Keratinocyte (primary cell): ENCODE measurements around the gene RELT. TPM values are rescaled to one million over a fixed set of nuclear protein-coding genes. Genes with fewer than 3 reads are reported as not detected.

Experiments used
- DNase-seq: peaks from one replicate; pipeline ENCODE4 v3.0.0-alpha.2; 2011; ENCODE audit warnings: low read depth, missing footprints, low spot score
- FAIRE-seq: peaks from 2 replicates; lab custom pipeline; 2011; peaks lifted over from hg19 to GRCh38; lab: Jason Lieb, UNC
- H2AFZ ChIP-seq: 2 replicates; pipeline ENCODE4 v1.6.0; 2012; ENCODE audit warnings: low read length, control low read depth, inconsistent platforms; ENCODE audit not compliant: control insufficient read depth
- H3K27ac ChIP-seq: 2 replicates; pipeline ENCODE4 v1.5.1; 2011; ENCODE audit warnings: low read length; ENCODE audit not compliant: control insufficient read depth, insufficient read depth
- H3K27me3 ChIP-seq: 3 replicates; pipeline ENCODE4 v1.6.0; 2011; ENCODE audit warnings: low read length; ENCODE audit not compliant: control insufficient read depth, insufficient read depth; ENCODE audit errors: extremely low read depth
- H3K36me3 ChIP-seq, 2 experiments: 2 replicates in 1 of 2; 3 replicates in 1 of 2; pipeline ENCODE4 v1.5.1; 2011; ENCODE audit warnings: low read length in 2 of 2, mild to moderate bottlenecking in 1 of 2; ENCODE audit not compliant: control insufficient read depth in 2 of 2, insufficient read depth in 2 of 2; ENCODE audit errors: extremely low read depth in 1 of 2
- H3K4me1 ChIP-seq: 3 replicates; pipeline ENCODE4 v1.5.1; 2011; ENCODE audit warnings: low read length; ENCODE audit not compliant: control insufficient read depth, insufficient read depth; ENCODE audit errors: extremely low read depth
- H3K4me2 ChIP-seq: 3 replicates; pipeline ENCODE4 v1.6.0; 2011; ENCODE audit warnings: low read depth, low read length; ENCODE audit not compliant: control insufficient read depth, insufficient read depth; ENCODE audit errors: extremely low read depth
- H3K4me3 ChIP-seq, 3 experiments: fragments of 200-600 bp in 1 of 3; sonication (generic) in 1 of 3; 2 replicates in 2 of 3; 3 replicates in 1 of 3; pipeline ENCODE4 v1.5.1; 2011 to 2016; ENCODE audit warnings: low read length in 3 of 3, mild to moderate bottlenecking in 3 of 3, control low read depth in 2 of 3, inconsistent platforms in 1 of 3, low read depth in 1 of 3, mixed read lengths in 1 of 3, mixed run types in 1 of 3, moderate library complexity in 1 of 3; ENCODE audit not compliant: control insufficient read depth in 2 of 3, insufficient read depth in 2 of 3; ENCODE audit errors: extremely low read depth in 1 of 3
- H3K79me2 ChIP-seq: 2 replicates; pipeline ENCODE4 v1.6.0; 2012; ENCODE audit warnings: low read length; ENCODE audit not compliant: control insufficient read depth, insufficient read depth
- H3K9ac ChIP-seq: 3 replicates; pipeline ENCODE4 v1.6.0; 2011; ENCODE audit warnings: low read length; ENCODE audit not compliant: control insufficient read depth, insufficient read depth; ENCODE audit errors: extremely low read depth
- H3K9me1 ChIP-seq: 3 replicates; pipeline ENCODE4 v1.6.0; 2011; ENCODE audit warnings: low read length; ENCODE audit not compliant: control insufficient read depth, insufficient read depth; ENCODE audit errors: extremely low read depth
- H3K9me3 ChIP-seq: 2 replicates; pipeline ENCODE4 v1.5.1; 2012; ENCODE audit warnings: low read depth, low read length; ENCODE audit not compliant: control insufficient read depth
- H4K20me1 ChIP-seq: 3 replicates; pipeline ENCODE4 v1.6.0; 2011; ENCODE audit warnings: low read length; ENCODE audit not compliant: control insufficient read depth, insufficient read depth; ENCODE audit errors: extremely low read depth
- CTCF ChIP-seq, 3 experiments: IDR thresholded peaks in 1 of 3; conservative IDR thresholded peaks in 1 of 3; optimal IDR thresholded peaks in 1 of 3; 2 replicates in 2 of 3; 3 replicates in 1 of 3; pipeline versions ENCODE3 to v1.5.1; 2011; ENCODE audit warnings: low read length in 3 of 3, mild to moderate bottlenecking in 3 of 3, moderate library complexity in 2 of 3, control low read depth in 1 of 3, inconsistent platforms in 1 of 3; ENCODE audit not compliant: insufficient read depth in 2 of 3; ENCODE audit errors: extremely low read depth in 1 of 3
- EZH2 ChIP-seq: IDR thresholded peaks from one replicate; pipeline ENCODE4 v1.6.1; 2012; ENCODE audit warnings: inconsistent platforms, mild to moderate bottlenecking, low read length, moderate library complexity
- dilution Hi-C: fragments of 300-500 bp; cut with MboI; formaldehyde crosslinking; loops from one replicate; pipeline ENCODE4 v1.7.0; 2020; ENCODE audit warnings: low sequenced_read_pairs; ENCODE audit not compliant: extremely low pct_ligation_motif_present
- polyA plus RNA-seq, 5 experiments: library from polyadenylated mRNA; depleted of rRNA in 3 of 5; stranded (reverse) in 3 of 5; stranded (forward) in 1 of 5; unstranded in 1 of 5; fragments of >200 nt; gene quantifications; 1 replicate in 1 of 5; 2 replicates in 3 of 5; 3 replicates in 1 of 5; pipeline versions ENCODE4 v1.2.1 to v1.2.3, GENCODE V29; 2011 to 2012; ENCODE audit warnings: missing spikeins in 2 of 5, low read depth in 1 of 5, low replicate concordance in 1 of 5

The RELT gene
- polyA plus RNA-seq, 1 donor (not counting 4 experiments of a cell fraction or from before 2014, with no cell fraction given), result 4.2 TPM

GRCh38 chr11:73359930-73360742 is 16.1 kb upstream of the RELT start:
- Histone ChIP-seq H3K9ac (no peak overlapping the region), H3K4me1 (no peaks in the 10 kb centered on the region), H3K9me3 (no peaks in the 10 kb centered on the region), H3K4me2 (no peak overlapping the region), H3K27ac (no peak overlapping the region), H4K20me1 (no peaks in the 10 kb centered on the region), H3K36me3 (peaks cover 0 to 7% of the 10 kb centered on the region in 2 experiments), H3K27me3 (no peaks in the 10 kb centered on the region), H3K79me2 (no peaks in the 10 kb centered on the region), H2AFZ (no peak overlapping the region), H3K4me3 (no peak overlapping the region), H3K9me1 (no peaks in the 10 kb centered on the region)
- TF ChIP-seq CTCF (optimal IDR thresholded peaks at IDR 0.05 in 1 of 3, IDR thresholded peaks at IDR 0.05 in 1 of 3, conservative IDR thresholded peaks at IDR 0.05 in 1 of 3; ENCODE audit: extremely low read depth in 1 of 3, insufficient read depth in 2 of 3, low read length in 3 of 3) (peak; percentile 17 to 57 (median 44)), EZH2 (no peak)
- no peak for FAIRE-seq
- no peak for DNase-seq
- dilution Hi-C loops, result no loop called here

- DNase-seq, result no peak
- no peak overlapping the region for H2AFZ ChIP-seq
- no peaks in the 10 kb centered on the region for H3K79me2 ChIP-seq
- H3K27me3 ChIP-seq, result no peaks in the 10 kb centered on the region
- no peak overlapping the region for H3K4me3 ChIP-seq
- dilution Hi-C loops, result no loop called here
- H3K4me1 ChIP-seq, result no peaks in the 10 kb centered on the region
- TF ChIP-seq CTCF (optimal IDR thresholded peaks at IDR 0.05 in 1 of 3, IDR thresholded peaks at IDR 0.05 in 1 of 3, conservative IDR thresholded peaks at IDR 0.05 in 1 of 3; ENCODE audit: extremely low read depth in 1 of 3, insufficient read depth in 2 of 3, low read length in 3 of 3), result no peak
- no peak for TF ChIP-seq EZH2
- H3K27ac ChIP-seq, result no peak overlapping the region
- no peaks in the 10 kb centered on the region for H3K9me3 ChIP-seq
- peaks cover 0 to 7% of the 10 kb centered on the region in 2 experiments for H3K36me3 ChIP-seq
- H3K9ac ChIP-seq, result no peak overlapping the region
- H3K4me2 ChIP-seq, result no peak overlapping the region
- H3K9me1 ChIP-seq, result no peaks in the 10 kb centered on the region
- H4K20me1 ChIP-seq, result no peaks in the 10 kb centered on the region
- FAIRE-seq, result no peak
Measured at GRCh38 chr11:73360743-73361369, 15.3 kb upstream of the RELT start.
